Thyroid gland (tissue), 4 donors: Measurements from ENCODE around the gene CCDC187. TPM values are rescaled to one million over a fixed set of nuclear protein-coding genes. Genes with fewer than 3 reads are reported as not detected.

ENCODE experiments used
- DNase-seq, 2 donors: peaks; one replicate each; pipeline ENCODE4 v3.0.0-alpha.2; 2019
- H3K27ac ChIP-seq, 3 donors: fragments of 200-600 bp; sonication (generic); 1 replicate in 2 of 3; 2 replicates in 1 of 3; pipeline ENCODE4 v1.5.1; 2016 to 2019; ENCODE audit warnings: mild to moderate bottlenecking in 1 of 3, moderate library complexity in 1 of 3
- H3K27me3 ChIP-seq: fragments of 200-600 bp; sonication (generic); one replicate; pipeline ENCODE4 v1.5.1; 2019
- H3K36me3 ChIP-seq, 2 donors: fragments of 200-600 bp; sonication (generic); one replicate each; pipeline ENCODE4 v1.5.1; 2016 to 2019
- H3K4me1 ChIP-seq, 2 donors: fragments of 200-600 bp; sonication (generic); one replicate each; pipeline ENCODE4 v1.5.1; 2017 to 2019
- H3K4me3 ChIP-seq, 3 donors: fragments of 200-600 bp; sonication (generic); replicated peaks in 1 of 3; 1 replicate in 2 of 3; 2 replicates in 1 of 3; pipeline ENCODE4 v1.5.1; 2016; ENCODE audit warnings: mild to moderate bottlenecking in 1 of 3
- H3K9me3 ChIP-seq: fragments of 200-600 bp; sonication (generic); one replicate; pipeline ENCODE4 v1.5.1; 2017
- CTCF ChIP-seq, 6 experiments: fragments of 200-600 bp in 3 of 6; fragments of 450-650 bp in 3 of 6; sonication (generic) in 3 of 6; IDR thresholded peaks; one replicate each; pipeline ENCODE4 v1.5.1; 2016 to 2019; ENCODE audit warnings: antibody characterized with exemption in 6 of 6, mild to moderate bottlenecking in 2 of 6, inconsistent platforms in 1 of 6, moderate library complexity in 1 of 6
- POLR2A ChIP-seq, 2 donors: fragments of 450-650 bp; IDR thresholded peaks; one replicate each; pipeline ENCODE4 v1.6.1; 2017; ENCODE audit warnings: antibody characterized with exemption in 2 of 2, mild to moderate bottlenecking in 2 of 2, moderate library complexity in 1 of 2
- WGBS, 2 donors: methylation state at CpG; one replicate each; pipeline ENCODE4 v1.1.5; 2017; 5-methylcytosine and 5-hydroxymethylcytosine counted together
- intact Hi-C: fragments of 100-400 bp; cut with DNase I; formaldehyde crosslinking; loops from one replicate; pipeline ENCODE4 v1.15.1; 2023
- total RNA-seq, 4 donors: library from RNA; depleted of rRNA; stranded (reverse); fragments of >200 nt; gene quantifications; one replicate each; pipeline ENCODE4 v1.2.3, GENCODE V29; 2016

CCDC187 gene
- total RNA-seq, 4 donors from 2014 or later, result 5.2 to 9.1 (median 6.2) TPM

GRCh38 chr9:136286987-136287379 is 16.9 kb downstream of the CCDC187 start:
- WGBS, 2 donors, result 92 to 94% methylated on average over 13 of the region's 13 CpGs
- intact Hi-C loops, result loop anchor here (10.0 kb wide), 2 partner anchors 112 to 142 kb away; no protein-coding TSS in a partner anchor
- H3K27me3 ChIP-seq, result no peaks in the 10 kb centered on the region

GRCh38 chr9:136286359-136286986 is 17.4 kb downstream of the CCDC187 start:
- Histone ChIP-seq H3K36me3 (no peaks in the 10 kb centered on the region), H3K9me3 (no peaks in the 10 kb centered on the region), H3K27ac (no peak overlapping the region), H3K27me3 (no peaks in the 10 kb centered on the region), H3K4me1 (peaks cover 5 to 21% of the 10 kb centered on the region in 2 donors), H3K4me3 (no peak overlapping the region)
- no peak for DNase-seq
- intact Hi-C loops, result loop anchor here (10.0 kb wide), 2 partner anchors 112 to 142 kb away; no protein-coding TSS in a partner anchor
- 86 to 89% methylated on average over 19 to 23 of the region's 30 CpGs for WGBS, 2 donors
- TF ChIP-seq CTCF (IDR thresholded peaks at IDR 0.05) (no peak), POLR2A (IDR thresholded peaks at IDR 0.05) (no peak)

More at GRCh38 chr9:136286987-136287379, 16.9 kb downstream of the CCDC187 start:
- Histone ChIP-seq H3K9me3 (no peaks in the 10 kb centered on the region), H3K27ac (no peak overlapping the region), H3K36me3 (no peaks in the 10 kb centered on the region), H3K4me1 (peaks cover 5 to 21% of the 10 kb centered on the region in 2 donors), H3K4me3 (no peak overlapping the region)
- no peak for DNase-seq
- TF ChIP-seq CTCF (IDR thresholded peaks at IDR 0.05) (no peak), POLR2A (IDR thresholded peaks at IDR 0.05) (no peak)

- Histone ChIP-seq H3K36me3 (no peaks in the 10 kb centered on the region), H3K9me3 (no peaks in the 10 kb centered on the region), H3K27ac (no peak overlapping the region), H3K4me3 (no peak overlapping the region), H3K4me1 (peaks cover 5 to 21% of the 10 kb centered on the region in 2 donors), H3K27me3 (no peaks in the 10 kb centered on the region)
- intact Hi-C loops, result loop anchor here (10.0 kb wide), 2 partner anchors 111 to 141 kb away; no protein-coding TSS in a partner anchor
- no peak for DNase-seq
- WGBS, 2 donors, result 85 to 89% methylated on average over 7 to 20 of the region's 28 CpGs
- no peak for TF ChIP-seq CTCF (IDR thresholded peaks at IDR 0.05)
- no peak for TF ChIP-seq POLR2A (IDR thresholded peaks at IDR 0.05)
These were observed 18.2 kb downstream of the CCDC187 start for GRCh38 chr9:136285501-136286358.

GRCh38 chr9:136284951-136285350 is 18.9 kb downstream of the CCDC187 start:
- TF ChIP-seq CTCF (IDR thresholded peaks at IDR 0.05) (no peak), POLR2A (IDR thresholded peaks at IDR 0.05) (no peak)
- Histone ChIP-seq H3K4me3 (no peak overlapping the region), H3K36me3 (no peaks in the 10 kb centered on the region), H3K9me3 (no peaks in the 10 kb centered on the region), H3K27ac (no peak overlapping the region), H3K27me3 (no peaks in the 10 kb centered on the region), H3K4me1 (peaks cover 5 to 21% of the 10 kb centered on the region in 2 donors)
- WGBS, 2 donors, result 80 to 88% methylated on average over 4 to 15 of the region's 19 CpGs
- DNase-seq, result no peak
- intact Hi-C loops, result loop anchor here (10.0 kb wide), 2 partner anchors 110 to 140 kb away; no protein-coding TSS in a partner anchor
